GM13976 (cell line): ENCODE measurements around the gene PNKP.

Source experiments
- DNase-seq: peaks from one replicate; pipeline ENCODE4 v3.0.0; 2012; ENCODE audit warnings: low spot score
- in situ Hi-C: fragments of 300-500 bp; cut with MboI; formaldehyde crosslinking; loops from one replicate; pipeline ENCODE4 v1.12.0; 2022; ENCODE audit warnings: low sequenced_read_pairs, mixed read lengths, inconsistent platforms; ENCODE audit not compliant: unreplicated experiment
- TF ChIP-seq, protein P1 (sequence below): IDR thresholded peaks from 2 replicates; pipeline ENCODE4 v1.5.1; 2012; ENCODE audit warnings: borderline replicate concordance, mild to moderate bottlenecking; ENCODE audit not compliant: insufficient read depth; ENCODE audit errors: extremely low read depth, missing control alignments, control extremely low read depth

The PNKP gene

DNA sequence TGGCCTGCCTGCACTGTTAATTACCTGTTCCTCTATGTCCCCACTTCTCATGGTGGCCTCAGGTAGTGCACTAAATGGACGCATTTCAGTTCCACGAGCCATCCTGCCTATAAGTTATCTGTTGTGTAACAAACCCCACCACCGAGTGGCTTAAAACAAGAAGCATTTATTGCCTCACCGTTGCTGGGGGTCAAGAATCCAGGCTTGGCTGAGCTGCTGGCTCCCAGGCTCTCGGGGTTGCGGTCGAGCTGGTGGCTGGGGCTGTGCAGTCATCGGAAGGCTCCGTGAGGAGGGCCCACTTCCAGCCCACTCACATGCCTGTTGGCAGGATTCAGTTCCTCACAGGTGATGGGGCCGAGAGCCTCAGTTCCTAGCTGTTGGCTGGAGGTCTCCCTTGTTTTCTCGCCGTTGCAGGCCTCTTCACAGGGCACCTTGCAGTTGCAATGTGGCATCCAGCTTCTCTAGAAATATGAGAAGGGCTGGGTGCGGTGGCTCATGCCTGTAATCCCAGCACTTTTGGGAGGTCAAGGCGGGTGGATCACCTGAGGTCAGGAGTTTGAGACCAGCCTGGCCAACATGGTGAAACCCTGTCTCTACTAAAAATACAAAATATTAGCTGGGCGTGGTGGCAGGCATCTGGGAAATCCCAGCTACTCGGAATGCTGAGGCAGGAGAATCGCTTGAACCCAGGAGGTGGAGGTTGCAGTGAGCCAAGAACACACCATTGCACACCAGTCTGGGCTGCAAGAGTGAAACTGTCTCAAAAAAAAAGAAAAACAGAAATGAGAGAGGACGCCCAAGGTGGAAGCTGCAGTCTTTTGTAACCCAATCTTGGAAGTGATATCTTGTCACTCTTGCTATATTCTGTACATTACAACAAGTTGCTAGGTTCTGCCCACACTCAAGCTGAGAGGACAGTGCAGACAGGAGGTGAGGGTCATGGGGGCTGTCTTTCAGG, 23.0 kb downstream of the PNKP start:
- TF ChIP-seq, protein P1, sequence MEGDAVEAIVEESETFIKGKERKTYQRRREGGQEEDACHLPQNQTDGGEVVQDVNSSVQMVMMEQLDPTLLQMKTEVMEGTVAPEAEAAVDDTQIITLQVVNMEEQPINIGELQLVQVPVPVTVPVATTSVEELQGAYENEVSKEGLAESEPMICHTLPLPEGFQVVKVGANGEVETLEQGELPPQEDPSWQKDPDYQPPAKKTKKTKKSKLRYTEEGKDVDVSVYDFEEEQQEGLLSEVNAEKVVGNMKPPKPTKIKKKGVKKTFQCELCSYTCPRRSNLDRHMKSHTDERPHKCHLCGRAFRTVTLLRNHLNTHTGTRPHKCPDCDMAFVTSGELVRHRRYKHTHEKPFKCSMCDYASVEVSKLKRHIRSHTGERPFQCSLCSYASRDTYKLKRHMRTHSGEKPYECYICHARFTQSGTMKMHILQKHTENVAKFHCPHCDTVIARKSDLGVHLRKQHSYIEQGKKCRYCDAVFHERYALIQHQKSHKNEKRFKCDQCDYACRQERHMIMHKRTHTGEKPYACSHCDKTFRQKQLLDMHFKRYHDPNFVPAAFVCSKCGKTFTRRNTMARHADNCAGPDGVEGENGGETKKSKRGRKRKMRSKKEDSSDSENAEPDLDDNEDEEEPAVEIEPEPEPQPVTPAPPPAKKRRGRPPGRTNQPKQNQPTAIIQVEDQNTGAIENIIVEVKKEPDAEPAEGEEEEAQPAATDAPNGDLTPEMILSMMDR: no peak
- DNase-seq: no peak
- in situ Hi-C loops: no loop called here

GRCh38 chr19:49843265-49843664, 24.1 kb downstream of the PNKP start:
- TF ChIP-seq, protein P1: no peak
- DNase-seq: peak; percentile 52
- in situ Hi-C loops: no loop called here

DNA sequence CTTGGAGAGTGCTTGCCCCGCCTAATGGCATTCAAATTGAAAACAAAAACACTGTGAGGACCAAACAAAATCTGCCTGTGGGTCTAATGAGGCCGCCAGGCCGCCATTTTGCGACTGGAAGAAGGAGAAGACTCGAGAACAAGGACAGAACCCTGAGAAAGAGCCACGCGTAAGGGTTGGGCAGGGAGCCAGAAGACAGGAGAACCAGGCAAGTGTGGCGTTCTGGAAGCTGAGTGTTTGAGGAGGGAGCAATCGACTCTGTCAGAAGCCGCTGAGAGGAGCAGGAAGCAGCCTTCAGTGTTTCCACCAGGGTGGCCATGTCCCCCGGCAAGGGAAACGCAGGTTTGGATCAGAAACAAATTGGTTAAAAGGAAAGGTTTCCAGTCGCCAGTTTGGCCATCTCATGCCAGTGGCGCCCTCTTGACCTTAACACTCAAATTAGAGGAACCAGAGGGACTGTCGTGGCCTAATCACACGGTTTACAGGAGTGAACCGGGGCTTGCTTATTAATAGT, 26.6 kb downstream of the PNKP start:
- DNase-seq: no peak
- in situ Hi-C loops: no loop called here
- TF ChIP-seq, protein P1: no peak

DNA sequence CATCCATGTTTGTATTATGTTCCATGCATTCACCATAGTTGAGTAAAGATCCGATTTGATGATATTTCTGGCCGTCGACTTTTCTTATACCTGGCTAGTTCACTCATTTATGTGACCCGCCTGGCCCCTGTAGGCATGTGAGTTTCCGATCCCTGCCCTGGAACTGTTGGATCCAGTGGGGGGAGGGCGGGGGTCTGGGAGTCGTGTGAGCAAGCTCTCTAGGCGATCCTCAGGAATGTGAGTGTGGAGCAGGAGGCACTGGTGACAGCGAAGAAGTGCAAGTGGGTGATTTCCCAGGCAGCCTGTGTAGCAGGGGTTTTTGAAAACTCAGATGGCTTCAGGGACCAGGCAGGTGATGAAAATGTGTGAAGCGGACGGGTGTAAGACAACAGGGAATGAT, 27.1 kb downstream of the PNKP start:
- DNase-seq: no peak
- in situ Hi-C loops: no loop called here
- TF ChIP-seq, protein P1: no peak

DNA sequence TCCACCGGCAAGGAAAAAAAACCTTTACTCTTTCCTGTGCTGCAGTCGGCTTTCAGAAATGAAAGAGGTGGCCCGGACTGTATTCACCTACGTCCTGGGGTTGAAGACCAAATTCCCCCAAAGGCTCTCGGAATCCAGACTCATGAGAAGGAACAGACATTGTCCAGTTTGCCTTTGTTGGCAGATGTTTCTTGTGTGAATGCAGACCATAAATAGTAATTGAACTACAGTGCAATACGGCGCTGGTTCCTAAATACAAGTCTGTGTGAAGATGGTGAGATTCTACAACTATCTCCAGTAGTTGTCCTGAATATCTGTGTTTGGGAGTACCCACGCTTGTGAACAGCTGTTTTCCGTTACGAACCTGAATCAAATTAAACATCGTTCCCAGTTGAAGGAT, 27.7 kb downstream of the PNKP start:
- no peak for DNase-seq
- in situ Hi-C loops: no loop called here
- TF ChIP-seq, protein P1: no peak

GRCh38 chr19:49838885-49839588, 28.3 kb downstream of the PNKP start:
- DNase-seq: no peak
- in situ Hi-C loops: no loop called here
- TF ChIP-seq, protein P1: no peak
